ENCODE data around the gene CD14.

DNA sequence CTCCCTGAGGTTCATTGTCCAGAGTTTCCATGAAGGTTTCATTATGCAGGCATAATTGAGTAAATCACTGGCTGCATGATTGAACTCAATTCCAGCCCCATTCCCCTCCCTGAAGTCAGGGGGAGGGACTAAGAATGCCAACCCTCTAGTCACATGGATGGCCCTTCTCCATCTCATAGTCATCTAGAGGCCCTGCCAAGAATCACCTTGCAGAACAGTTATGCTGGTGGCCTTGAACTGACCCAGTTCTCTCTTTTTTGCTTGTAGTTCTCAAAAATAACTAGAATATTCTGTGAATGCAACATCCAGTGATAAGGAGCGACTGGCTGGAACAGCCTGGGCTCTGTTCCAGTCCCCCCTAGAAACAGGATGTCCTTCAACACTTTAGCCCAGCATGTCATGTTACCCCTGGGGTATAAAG, 36.6 kb downstream of the CD14 start:
- TF ChIP-seq, protein P1, sequence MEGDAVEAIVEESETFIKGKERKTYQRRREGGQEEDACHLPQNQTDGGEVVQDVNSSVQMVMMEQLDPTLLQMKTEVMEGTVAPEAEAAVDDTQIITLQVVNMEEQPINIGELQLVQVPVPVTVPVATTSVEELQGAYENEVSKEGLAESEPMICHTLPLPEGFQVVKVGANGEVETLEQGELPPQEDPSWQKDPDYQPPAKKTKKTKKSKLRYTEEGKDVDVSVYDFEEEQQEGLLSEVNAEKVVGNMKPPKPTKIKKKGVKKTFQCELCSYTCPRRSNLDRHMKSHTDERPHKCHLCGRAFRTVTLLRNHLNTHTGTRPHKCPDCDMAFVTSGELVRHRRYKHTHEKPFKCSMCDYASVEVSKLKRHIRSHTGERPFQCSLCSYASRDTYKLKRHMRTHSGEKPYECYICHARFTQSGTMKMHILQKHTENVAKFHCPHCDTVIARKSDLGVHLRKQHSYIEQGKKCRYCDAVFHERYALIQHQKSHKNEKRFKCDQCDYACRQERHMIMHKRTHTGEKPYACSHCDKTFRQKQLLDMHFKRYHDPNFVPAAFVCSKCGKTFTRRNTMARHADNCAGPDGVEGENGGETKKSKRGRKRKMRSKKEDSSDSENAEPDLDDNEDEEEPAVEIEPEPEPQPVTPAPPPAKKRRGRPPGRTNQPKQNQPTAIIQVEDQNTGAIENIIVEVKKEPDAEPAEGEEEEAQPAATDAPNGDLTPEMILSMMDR (IDR thresholded peaks at IDR 0.05) = no peak
- peak; percentile 84 for TF ChIP-seq POLR2A (IDR thresholded peaks at IDR 0.05)

Data from right lobe of liver (tissue), 4 donors.